GM18870 (cell line): ENCODE data around the gene VPS13D.

Experiments used
- ATAC-seq: cut with Tn5 transposase; IDR thresholded peaks from one replicate; pipeline ENCODE4 v1.9.1; 2021; ENCODE audit warnings: moderate library complexity; ENCODE audit not compliant: unreplicated experiment

VPS13D gene

DNA sequence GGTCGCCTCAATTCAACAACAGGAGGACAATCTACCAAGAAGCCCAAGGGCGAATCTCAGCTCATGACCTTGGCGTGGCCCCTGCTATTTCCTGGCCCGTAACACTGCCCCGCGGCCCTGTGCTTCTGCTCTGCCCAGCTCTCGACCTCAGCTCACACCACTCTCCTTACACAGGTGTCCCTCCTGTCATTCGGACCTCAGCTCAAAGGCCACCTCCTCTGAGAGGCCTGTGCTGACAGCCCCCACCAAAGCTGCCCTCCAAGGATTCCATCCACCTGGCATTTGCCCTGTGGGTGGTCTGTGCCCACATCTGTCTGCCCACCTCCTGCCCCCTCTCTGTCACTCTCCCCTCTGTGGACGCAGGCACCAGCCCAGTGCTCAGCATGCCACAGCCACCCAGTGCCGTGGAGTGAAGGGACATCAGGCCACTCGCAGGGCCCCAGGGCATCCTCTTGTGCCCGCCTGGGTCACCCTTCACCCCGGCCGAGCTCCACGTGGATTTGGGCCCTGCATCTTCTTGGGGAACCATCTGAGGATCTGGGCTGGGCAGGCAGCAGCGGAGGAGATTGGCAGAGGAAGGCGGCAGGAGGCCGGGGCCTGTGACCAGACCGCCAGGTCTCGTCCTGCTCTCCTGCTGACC lies 317.9 kb downstream of the VPS13D start:
- no peak for ATAC-seq

GRCh38 chr1:12548279-12548972 lies 318.6 kb downstream of the VPS13D start:
- ATAC-seq = no peak

DNA sequence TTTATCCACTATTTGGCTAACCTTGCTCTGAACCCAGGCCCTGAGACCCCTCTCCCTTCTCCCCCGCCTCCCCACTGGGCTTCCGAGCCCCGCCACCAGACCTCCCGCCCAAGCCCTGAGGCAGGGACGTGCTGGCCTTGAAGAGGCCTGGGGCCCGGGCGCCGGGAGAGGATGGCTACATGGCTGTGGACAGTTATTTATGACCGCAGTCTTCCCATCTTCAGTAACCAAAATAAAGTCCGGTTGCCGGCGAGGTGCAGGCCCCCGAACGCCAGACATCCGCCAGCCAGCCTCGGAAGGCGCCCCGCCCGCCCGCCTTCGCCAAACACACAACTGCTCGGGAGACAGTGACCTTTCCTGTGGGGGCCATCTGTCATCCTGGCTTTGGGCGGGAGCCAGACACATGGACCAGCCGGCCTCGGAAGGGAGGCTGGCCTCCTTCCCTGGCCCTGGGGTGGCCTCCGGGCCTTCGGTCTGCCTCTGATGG lies 319.2 kb downstream of the VPS13D start:
- no peak for ATAC-seq

GRCh38 chr1:12549460-12550349 lies 319.9 kb downstream of the VPS13D start:
- ATAC-seq = no peak

DNA sequence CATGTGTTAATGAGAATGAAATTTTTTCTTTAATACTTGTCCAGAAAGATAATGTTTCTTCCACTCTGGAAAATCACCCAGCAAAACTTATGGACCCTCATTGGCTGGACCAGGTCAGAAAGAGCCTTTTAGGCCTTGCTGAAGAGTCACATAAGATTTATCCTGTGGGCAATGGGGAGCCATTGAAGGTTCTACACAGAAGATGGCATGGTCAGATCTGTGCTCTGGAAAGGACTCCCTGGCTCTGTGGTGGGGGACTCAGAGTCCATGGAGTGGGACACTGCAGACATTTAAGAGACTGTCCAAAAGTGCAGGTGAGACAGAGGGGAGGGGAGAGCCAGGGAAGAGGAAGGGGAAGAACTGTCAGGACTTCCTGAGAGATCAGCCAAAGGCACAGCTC lies 321.8 kb downstream of the VPS13D start:
- no peak for ATAC-seq

DNA sequence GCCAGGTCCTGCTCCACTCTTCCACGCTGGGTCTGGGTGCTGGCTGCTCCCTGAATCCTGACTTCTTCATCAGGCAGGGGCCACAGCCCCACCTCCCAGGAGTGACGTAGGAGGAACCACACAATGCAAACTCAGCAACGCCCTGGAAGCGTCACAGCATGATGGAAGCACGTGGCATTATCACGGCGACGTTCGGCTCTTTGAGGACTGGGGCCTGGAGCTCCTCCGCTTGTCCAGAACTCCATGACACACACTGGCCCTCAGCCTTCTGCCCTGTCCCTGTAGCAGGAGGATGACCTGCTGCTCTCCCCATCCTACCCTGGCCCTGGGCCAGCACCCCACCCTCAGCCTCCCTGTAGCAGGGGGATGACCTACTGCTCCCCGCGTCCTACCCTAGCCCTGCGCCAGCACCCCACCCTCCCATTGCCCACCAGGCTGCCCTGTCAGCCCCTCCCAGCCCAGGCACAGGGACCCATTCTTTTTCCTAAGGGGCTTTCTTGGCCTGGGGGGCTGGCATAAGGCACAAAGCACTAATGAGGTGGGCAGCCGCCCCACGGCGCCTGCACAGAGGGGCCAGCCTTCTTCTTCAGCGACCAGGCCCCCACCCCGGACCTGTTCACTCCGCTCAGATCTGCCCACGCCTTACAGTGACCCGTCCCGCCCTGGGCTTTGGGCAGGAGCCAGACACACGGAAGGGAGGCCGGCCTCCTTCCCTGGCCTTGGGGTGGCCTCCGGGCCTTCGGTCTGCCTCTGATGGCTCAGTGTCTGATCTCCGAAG lies 322.5 kb downstream of the VPS13D start:
- no peak for ATAC-seq

DNA sequence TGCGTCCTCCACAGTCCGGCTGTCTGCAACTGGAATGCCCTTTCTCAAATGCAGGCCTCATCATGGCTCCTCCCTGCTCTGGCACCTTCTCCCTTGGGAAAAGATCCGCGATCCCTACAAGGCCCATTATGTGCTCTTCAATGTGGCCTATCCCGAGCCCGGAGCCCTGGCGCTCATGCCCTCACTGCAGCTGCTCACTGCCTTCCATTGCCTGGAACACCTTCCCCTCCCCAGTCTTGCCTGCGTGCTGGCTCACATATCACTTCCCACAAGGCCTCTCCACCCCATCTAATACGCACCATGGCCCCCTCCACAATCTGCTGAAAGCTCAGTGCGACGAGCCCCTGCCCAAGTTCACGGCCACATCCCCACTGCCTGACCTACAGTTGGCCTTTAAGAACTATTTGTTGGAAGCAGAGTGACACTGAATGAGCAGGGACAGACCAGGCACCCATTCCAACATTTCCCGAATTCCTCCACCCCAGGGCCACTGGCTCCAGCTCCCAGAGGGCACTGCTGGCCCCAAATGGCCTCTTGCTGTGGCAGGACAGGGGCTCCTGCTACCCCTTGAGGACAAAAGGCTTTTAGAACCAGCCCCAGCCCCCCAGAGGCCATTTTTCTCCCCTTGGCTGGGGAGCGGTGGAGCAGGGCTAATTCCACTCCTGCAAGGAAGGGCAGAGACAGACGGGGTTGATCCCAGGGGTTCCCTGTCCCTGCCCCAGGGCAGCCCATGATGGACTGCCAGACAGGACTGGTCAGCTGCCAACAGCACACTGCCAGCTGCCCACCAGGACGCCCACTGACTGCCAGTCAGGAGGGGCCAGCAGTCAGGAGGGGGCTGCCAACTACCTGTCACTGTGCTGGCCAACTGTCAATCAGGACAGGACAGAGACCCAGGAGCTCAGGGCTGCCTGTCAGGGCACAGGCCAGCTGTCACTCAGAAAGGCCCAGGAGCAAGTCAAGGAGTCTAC lies 323.4 kb downstream of the VPS13D start:
- ATAC-seq = no peak

DNA sequence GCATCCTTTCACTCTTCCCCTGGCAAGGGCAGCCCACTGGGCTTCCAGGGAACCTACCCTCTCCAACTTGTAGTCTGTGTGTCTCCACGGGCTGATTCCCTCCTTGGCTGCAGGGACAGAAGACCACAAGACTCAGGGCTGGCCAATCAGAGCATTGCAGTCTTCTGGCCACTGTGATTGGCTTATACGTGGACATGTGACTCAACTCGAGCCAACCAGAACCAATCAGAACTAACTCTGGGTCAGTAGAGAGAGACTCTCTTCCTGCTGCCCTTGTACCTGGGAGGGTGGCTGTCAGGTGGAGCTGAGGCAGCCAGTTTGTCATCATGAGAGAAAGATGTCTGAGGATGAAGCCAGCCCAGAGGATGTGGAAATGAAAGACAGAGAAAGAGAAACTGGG lies 324.1 kb downstream of the VPS13D start:
- ATAC-seq = no peak

DNA sequence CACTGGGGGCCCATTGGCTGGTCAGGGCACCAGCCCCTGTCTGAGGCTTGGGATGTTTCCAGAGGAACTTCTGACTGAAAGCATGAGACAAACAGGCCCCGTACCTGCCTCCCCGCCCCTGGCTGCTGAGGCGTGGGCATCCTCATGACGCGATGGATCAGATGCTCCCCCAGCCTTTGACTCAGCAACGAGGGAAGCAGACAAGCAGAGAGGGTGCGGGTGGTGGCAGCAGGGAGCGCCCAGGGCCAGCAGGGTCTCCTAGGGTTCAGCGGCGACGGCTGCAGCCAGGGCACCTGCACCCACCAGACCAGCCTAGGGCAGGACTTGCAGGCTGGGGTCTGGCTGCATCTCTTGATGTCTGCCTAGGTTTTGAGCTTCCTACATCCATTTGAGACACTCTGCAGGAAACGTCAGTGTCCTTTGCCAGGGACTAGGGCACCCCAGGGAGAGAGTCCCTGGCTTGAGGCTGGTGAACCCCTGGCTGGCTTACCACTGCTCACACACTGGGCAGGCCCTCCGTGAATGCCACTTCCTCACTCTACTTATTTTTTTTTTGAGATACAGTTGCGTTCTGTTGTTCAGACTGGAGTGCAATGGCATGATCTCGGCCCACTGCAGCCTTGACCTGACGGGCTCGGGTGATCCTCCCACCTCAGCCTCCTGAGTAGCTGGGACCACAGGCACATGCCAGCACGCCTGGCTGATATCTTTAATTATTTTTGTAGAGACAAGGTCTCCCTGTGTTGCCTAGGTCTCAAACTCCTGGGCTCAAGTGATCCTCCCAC lies 324.9 kb downstream of the VPS13D start:
- ATAC-seq = no peak

GRCh38 chr1:12555411-12556367 lies 325.9 kb downstream of the VPS13D start:
- no peak for ATAC-seq

- no peak for ATAC-seq
Measured at GRCh38 chr1:12556368-12556930, 326.6 kb downstream of the VPS13D start.

DNA sequence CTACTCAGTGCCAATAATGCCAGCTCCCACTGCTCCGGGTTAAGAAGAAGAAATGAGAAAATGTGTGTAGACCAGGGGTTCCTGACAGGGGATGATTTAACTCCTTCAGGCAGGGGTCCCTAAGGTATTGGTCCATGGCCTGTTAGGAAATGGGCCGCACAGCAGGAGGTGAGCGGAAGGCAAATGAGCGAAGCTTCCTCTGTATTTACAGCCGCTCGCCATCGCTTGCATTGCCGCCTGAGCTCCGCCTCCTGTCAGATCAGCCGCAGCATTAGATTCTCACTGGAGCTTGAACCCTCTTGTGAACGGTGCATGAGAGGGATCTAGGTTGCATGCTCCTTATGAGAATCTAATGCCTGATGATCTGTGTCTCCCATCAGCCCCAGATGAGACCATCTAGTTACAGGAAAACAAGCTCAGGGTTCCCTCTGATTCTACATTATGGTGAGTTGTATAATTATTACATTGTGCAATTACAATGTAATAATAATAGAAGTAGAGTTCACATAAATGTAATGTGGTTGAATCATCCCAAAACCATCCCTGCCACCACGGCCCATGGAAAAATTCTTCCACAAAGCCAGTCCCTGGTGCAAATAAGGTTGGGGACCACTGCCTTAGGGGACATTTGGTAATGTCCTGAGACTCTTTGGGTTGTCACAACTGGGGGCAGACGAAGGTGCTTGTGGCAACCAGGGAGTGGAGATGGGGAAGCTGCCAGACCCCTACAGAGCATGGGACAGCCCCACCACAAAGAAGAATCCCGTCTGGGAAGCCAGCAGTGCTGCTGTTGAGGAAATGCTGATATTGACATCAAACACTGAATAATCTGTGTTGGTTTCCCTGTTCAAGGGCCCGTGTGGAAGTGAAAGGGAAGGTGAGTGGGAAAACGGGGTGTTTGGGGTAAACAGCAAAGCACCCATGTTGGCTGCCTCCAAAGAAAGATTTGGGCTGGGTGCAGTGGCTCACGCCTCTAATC lies 327.4 kb downstream of the VPS13D start:
- no peak for ATAC-seq

DNA sequence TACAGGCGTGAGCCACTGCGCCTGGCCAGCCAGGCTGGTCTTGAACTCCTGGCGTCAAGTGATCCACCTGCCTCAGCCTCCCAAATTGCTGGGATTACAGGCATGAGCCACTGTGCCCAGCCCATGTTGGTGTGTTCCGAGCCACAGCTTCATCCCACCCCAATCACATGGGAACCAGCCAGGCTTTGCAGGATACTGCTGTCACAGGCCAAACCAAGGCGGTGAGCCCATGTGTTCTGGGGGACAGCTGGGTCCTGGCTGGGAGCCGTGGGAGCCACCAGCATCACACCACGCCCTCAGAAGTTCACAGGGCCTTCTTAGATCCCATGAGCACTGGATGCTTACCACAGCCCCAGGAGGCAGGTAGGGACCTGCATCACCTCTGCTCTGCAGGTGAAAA lies 331.3 kb downstream of the VPS13D start:
- ATAC-seq = no peak
